CD4-positive, alpha-beta T cell treated with Interleukin-2 at 100 ng/mL for 4 hours (primary cell): ENCODE data around the gene DOLPP1.
"Not testable (repeated sequence)": the region's sequence is repeated elsewhere in the genome, so short reads cannot be mapped to it uniquely, and the experiment has no call there.

ENCODE experiments used
- DNase-seq: peaks from one replicate; pipeline ENCODE4 v3.0.0-alpha.2; 2020; ENCODE audit warnings: low spot score

The DOLPP1 gene

GRCh38 chr9:129080601-129081387, at the start of gene DOLPP1:
Gene DOLPP1, plus strand, starts transcription at chr9:129081111. Its CDS starts 21 bp downstream, at chr9:129081132.
- DNase-seq: peak; percentile 99

GRCh38 chr9:129031514-129031913, 49.4 kb upstream of the DOLPP1 start:
- no peak for DNase-seq

- DNase-seq: no peak
Measured at GRCh38 chr9:129032541-129033159, 48.3 kb upstream of the DOLPP1 start.

GRCh38 chr9:129033216-129033615, 47.7 kb upstream of the DOLPP1 start:
- DNase-seq: no peak

GRCh38 chr9:129035838-129036237, 45.1 kb upstream of the DOLPP1 start:
- not testable (repeated sequence) for DNase-seq

GRCh38 chr9:129036241-129036922, 44.5 kb upstream of the DOLPP1 start, which contains the start of gene MIGA2:
Gene MIGA2, plus strand, starts transcription at chr9:129036626. Its CDS starts 3,969 bp downstream, at chr9:129040595.
- peak; percentile 97 for DNase-seq

GRCh38 chr9:129036923-129037766, 43.8 kb upstream of the DOLPP1 start:
- no peak for DNase-seq

- DNase-seq: no peak
Measured at GRCh38 chr9:129037767-129038098, 43.2 kb upstream of the DOLPP1 start.

- no peak for DNase-seq
Measured at GRCh38 chr9:129038109-129038852, 42.6 kb upstream of the DOLPP1 start.

GRCh38 chr9:129040113-129040643, 40.7 kb upstream of the DOLPP1 start:
- DNase-seq: no peak

- DNase-seq: no peak
Measured at GRCh38 chr9:129042016-129042415, 38.9 kb upstream of the DOLPP1 start.

GRCh38 chr9:129052592-129052991, 28.3 kb upstream of the DOLPP1 start:
- no peak for DNase-seq

- no peak for DNase-seq
Measured at GRCh38 chr9:129053020-129053419, 27.9 kb upstream of the DOLPP1 start.

- no peak for DNase-seq
Measured at GRCh38 chr9:129054163-129054851, 26.6 kb upstream of the DOLPP1 start.

GRCh38 chr9:129058965-129059795, 21.7 kb upstream of the DOLPP1 start:
- no peak for DNase-seq

GRCh38 chr9:129059796-129060785, 20.8 kb upstream of the DOLPP1 start:
- DNase-seq: no peak

- DNase-seq: no peak
Measured at GRCh38 chr9:129060991-129061390, 19.9 kb upstream of the DOLPP1 start.

GRCh38 chr9:129063061-129063460, 17.9 kb upstream of the DOLPP1 start:
- DNase-seq: no peak
